HEK293 (cell line): Measurements from ENCODE around the gene RBM20.
A peak's percentile ranks its signal among the peaks of the same experiment; 100 is the strongest.

ENCODE experiments used
- CTCF ChIA-PET: fragments of 350-600 bp; formaldehyde crosslinking; extraction: SDS; loops from one replicate; lab custom pipeline; 2021; ENCODE audit warnings: antibody characterized with exemption; lab: Yijun Ruan, JAX
- POLR2A ChIA-PET: fragments of 300-600 bp; formaldehyde crosslinking; extraction: SDS; loops from one replicate; lab custom pipeline; 2020; ENCODE audit warnings: antibody characterized with exemption, inconsistent platforms; lab: Yijun Ruan, JAX
- H3K27ac ChIP-seq: fragments of 200-500 bp; sonication (Bioruptor generic); 2 replicates; pipeline ENCODE4 v1.5.1; 2014; ENCODE audit warnings: low read depth, low read length, control low read depth, inconsistent platforms; ENCODE audit errors: extremely low read depth
- H3K36me3 ChIP-seq, 2 experiments: fragments of 200-500 bp in 1 of 2; sonication (Bioruptor generic) in 1 of 2; 1 replicate in 1 of 2; 2 replicates in 1 of 2; pipeline ENCODE4 v1.5.1; 2014 to 2017; ENCODE audit warnings: inconsistent platforms in 2 of 2, low read length in 2 of 2; ENCODE audit not compliant: control insufficient read depth in 2 of 2, insufficient read depth in 1 of 2
- H3K4me1 ChIP-seq: fragments of 200-500 bp; sonication (Bioruptor generic); 2 replicates; pipeline ENCODE4 v1.5.1; 2014; ENCODE audit warnings: mild to moderate bottlenecking, low read length, inconsistent platforms; ENCODE audit not compliant: control insufficient read depth, insufficient read depth
- H3K4me3 ChIP-seq: 2 replicates; pipeline ENCODE4 v1.5.1; 2011; ENCODE audit warnings: low read depth, mild to moderate bottlenecking, control low read depth, low read length, moderate library complexity
- H3K9me3 ChIP-seq: fragments of 200-500 bp; sonication (Bioruptor generic); 2 replicates; pipeline ENCODE4 v1.5.1; 2014; ENCODE audit warnings: low read depth, low read length, inconsistent platforms; ENCODE audit not compliant: control insufficient read depth, insufficient read depth
- GLIS1 ChIP-seq: fragments of 450-650 bp; formaldehyde crosslinking; IDR thresholded peaks from 2 replicates; pipeline ENCODE4 v1.5.1; 2016; ENCODE audit warnings: missing biosample characterization, missing genetic modification characterization
- IKZF3 ChIP-seq: fragments of 450-650 bp; IDR thresholded peaks from 2 replicates; pipeline ENCODE4 v1.5.0; 2018; ENCODE audit warnings: missing biosample characterization, mild to moderate bottlenecking, missing genetic modification characterization, moderate library complexity
- PRDM1 ChIP-seq: fragments of 450-650 bp; formaldehyde crosslinking; IDR thresholded peaks from 2 replicates; pipeline ENCODE4; 2016; ENCODE audit warnings: missing biosample characterization, missing genetic modification characterization
- SP2 ChIP-seq: fragments of 450-650 bp; formaldehyde crosslinking; IDR thresholded peaks from 2 replicates; pipeline ENCODE4 v1.5.1; 2016; ENCODE audit warnings: missing biosample characterization, missing genetic modification characterization
- WT1 ChIP-seq: fragments of 450-650 bp; formaldehyde crosslinking; IDR thresholded peaks from 2 replicates; pipeline ENCODE4 v1.5.1; 2016; ENCODE audit warnings: missing biosample characterization, missing genetic modification characterization
- ZBTB48 ChIP-seq: fragments of 450-650 bp; formaldehyde crosslinking; IDR thresholded peaks from 2 replicates; pipeline ENCODE4 v1.5.1; 2016; ENCODE audit warnings: missing biosample characterization, missing genetic modification characterization
- ZBTB7A ChIP-seq: fragments of 450-650 bp; formaldehyde crosslinking; IDR thresholded peaks from 2 replicates; pipeline ENCODE4 v1.5.1; 2016; ENCODE audit warnings: low read depth, missing biosample characterization, missing genetic modification characterization
- ZNF121 ChIP-seq: fragments of 450-650 bp; formaldehyde crosslinking; IDR thresholded peaks from 2 replicates; pipeline ENCODE4 v1.5.1; 2016; ENCODE audit warnings: missing biosample characterization, missing genetic modification characterization
- ZNF155 ChIP-seq: fragments of 450-650 bp; formaldehyde crosslinking; IDR thresholded peaks from 2 replicates; pipeline ENCODE4 v1.5.1; 2016; ENCODE audit warnings: missing biosample characterization, missing genetic modification characterization
- ZNF366 ChIP-seq: fragments of 450-650 bp; formaldehyde crosslinking; conservative IDR thresholded peaks from 2 replicates; pipeline ENCODE4 v1.5.1; 2016; ENCODE audit warnings: missing biosample characterization, missing genetic modification characterization
- ZNF423 ChIP-seq: fragments of 450-650 bp; formaldehyde crosslinking; IDR thresholded peaks from 2 replicates; pipeline ENCODE4 v1.5.1; 2016; ENCODE audit warnings: missing biosample characterization, missing genetic modification characterization
- ZNF433 ChIP-seq: fragments of 450-650 bp; formaldehyde crosslinking; IDR thresholded peaks from 2 replicates; pipeline ENCODE4 v1.5.1; 2016; ENCODE audit warnings: missing biosample characterization, missing genetic modification characterization, low read depth
- ZNF549 ChIP-seq: fragments of 450-650 bp; IDR thresholded peaks from 2 replicates; pipeline ENCODE4 v1.5.1; 2018; ENCODE audit warnings: missing biosample characterization, missing genetic modification characterization, mild to moderate bottlenecking, inconsistent platforms, moderate library complexity
- ZNF561 ChIP-seq: fragments of 450-650 bp; IDR thresholded peaks from 2 replicates; pipeline ENCODE4 v1.5.1; 2018; ENCODE audit warnings: missing biosample characterization, missing genetic modification characterization, borderline replicate concordance
- ZNF629 ChIP-seq: fragments of 450-650 bp; formaldehyde crosslinking; IDR thresholded peaks from 2 replicates; pipeline ENCODE4 v1.5.1; 2017; ENCODE audit warnings: missing biosample characterization, missing genetic modification characterization
- ZNF660 ChIP-seq: fragments of 450-650 bp; IDR thresholded peaks from 2 replicates; pipeline ENCODE4 v1.5.1; 2018; ENCODE audit warnings: missing biosample characterization, mild to moderate bottlenecking, missing genetic modification characterization
- ZNF830 ChIP-seq: fragments of 450-650 bp; IDR thresholded peaks from 2 replicates; pipeline ENCODE4 v1.5.0; 2018; ENCODE audit warnings: missing biosample characterization, missing genetic modification characterization, low read depth, mild to moderate bottlenecking, moderate library complexity
- ZNF837 ChIP-seq: fragments of 450-650 bp; formaldehyde crosslinking; IDR thresholded peaks from 2 replicates; pipeline ENCODE4 v1.5.1; 2016; ENCODE audit warnings: missing biosample characterization, missing genetic modification characterization
- ZSCAN23 ChIP-seq: fragments of 450-650 bp; formaldehyde crosslinking; IDR thresholded peaks from 2 replicates; pipeline ENCODE4 v1.5.1; 2016; ENCODE audit warnings: missing biosample characterization, missing genetic modification characterization
- TF ChIP-seq, protein P1 (sequence below): fragments of 450-650 bp; formaldehyde crosslinking; IDR thresholded peaks from 2 replicates; pipeline ENCODE4 v1.5.1; 2017; ENCODE audit warnings: missing biosample characterization, missing genetic modification characterization
- TF ChIP-seq, protein P2 (sequence below): fragments of 450-650 bp; formaldehyde crosslinking; IDR thresholded peaks from 2 replicates; pipeline ENCODE4 v1.5.1; 2016; ENCODE audit warnings: missing biosample characterization, missing genetic modification characterization
- TF ChIP-seq, protein P3 (sequence below): fragments of 450-650 bp; formaldehyde crosslinking; IDR thresholded peaks from 2 replicates; pipeline ENCODE4 v1.5.1; 2017; ENCODE audit warnings: missing biosample characterization, missing genetic modification characterization
- TF ChIP-seq, protein P4 (sequence below): fragments of 450-650 bp; formaldehyde crosslinking; IDR thresholded peaks from 2 replicates; pipeline ENCODE4 v1.5.1; 2016; ENCODE audit warnings: missing biosample characterization, missing genetic modification characterization
- TF ChIP-seq, protein P5 (sequence below): sonication (generic); formaldehyde crosslinking; IDR thresholded peaks from 2 replicates; pipeline ENCODE4 v1.8.1; 2022; ENCODE audit warnings: mild to moderate bottlenecking, moderate library complexity, missing genetic modification reagents

RBM20 gene

DNA sequence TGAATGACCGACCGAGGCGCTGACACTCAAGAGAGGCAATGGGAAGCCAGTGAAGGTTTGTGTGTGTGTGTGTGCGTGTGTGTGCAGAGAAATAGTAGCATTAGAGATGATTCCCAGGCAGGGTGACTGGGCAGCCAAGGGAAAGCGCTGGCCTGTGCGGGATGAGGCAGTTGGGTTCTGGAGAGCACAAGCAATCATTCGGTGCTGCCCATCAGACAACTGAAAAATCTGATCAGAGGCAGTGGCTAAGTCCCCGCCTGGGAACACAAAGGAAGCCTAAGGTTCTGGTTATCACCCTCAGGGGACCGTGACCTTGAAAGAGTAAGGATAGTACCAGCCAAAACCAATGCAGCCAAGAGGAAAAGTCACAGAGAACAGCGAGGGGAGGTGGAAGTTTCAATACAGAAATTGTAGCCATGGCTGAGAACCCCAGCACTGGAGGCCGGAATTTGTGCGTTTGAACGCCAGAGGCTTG is 226.7 kb downstream of the RBM20 start:
- Histone ChIP-seq H3K9me3 (no peaks in the 10 kb centered on the region), H3K36me3 (peaks cover under 1 to 3% of the 10 kb centered on the region in 2 experiments; a peak in 2 of 3 replicates)
- TF ChIP-seq ZNF629 (no peak), ZNF121 (tag by site-specific recombination) (no peak)
- TF ChIP-seq, protein P1, sequence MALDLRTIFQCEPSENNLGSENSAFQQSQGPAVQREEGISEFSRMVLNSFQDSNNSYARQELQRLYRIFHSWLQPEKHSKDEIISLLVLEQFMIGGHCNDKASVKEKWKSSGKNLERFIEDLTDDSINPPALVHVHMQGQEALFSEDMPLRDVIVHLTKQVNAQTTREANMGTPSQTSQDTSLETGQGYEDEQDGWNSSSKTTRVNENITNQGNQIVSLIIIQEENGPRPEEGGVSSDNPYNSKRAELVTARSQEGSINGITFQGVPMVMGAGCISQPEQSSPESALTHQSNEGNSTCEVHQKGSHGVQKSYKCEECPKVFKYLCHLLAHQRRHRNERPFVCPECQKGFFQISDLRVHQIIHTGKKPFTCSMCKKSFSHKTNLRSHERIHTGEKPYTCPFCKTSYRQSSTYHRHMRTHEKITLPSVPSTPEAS, result peak; percentile 76
- TF ChIP-seq, all 188 proteins: peak for 1
- ChIA-PET CTCF (interaction anchor here (0.7 kb wide), 1 partner anchor 33 kb away, joined by 3 read pairs; no protein-coding TSS in a partner anchor), POLR2A (interaction anchor here (1.2 to 1.3 kb wide), 5 partner anchors 13 to 68 kb away, joined by 3 to 26 read pairs (median 12); partner anchors contain the start of genes BBIP1 and SHOC2)
- Histone ChIP-seq H3K4me3 (no peak overlapping the region), H3K27ac (peak overlapping the region; percentile 84; the same call in 1 of the 2 replicates), H3K4me1 (peaks cover 17% of the 10 kb centered on the region)

DNA sequence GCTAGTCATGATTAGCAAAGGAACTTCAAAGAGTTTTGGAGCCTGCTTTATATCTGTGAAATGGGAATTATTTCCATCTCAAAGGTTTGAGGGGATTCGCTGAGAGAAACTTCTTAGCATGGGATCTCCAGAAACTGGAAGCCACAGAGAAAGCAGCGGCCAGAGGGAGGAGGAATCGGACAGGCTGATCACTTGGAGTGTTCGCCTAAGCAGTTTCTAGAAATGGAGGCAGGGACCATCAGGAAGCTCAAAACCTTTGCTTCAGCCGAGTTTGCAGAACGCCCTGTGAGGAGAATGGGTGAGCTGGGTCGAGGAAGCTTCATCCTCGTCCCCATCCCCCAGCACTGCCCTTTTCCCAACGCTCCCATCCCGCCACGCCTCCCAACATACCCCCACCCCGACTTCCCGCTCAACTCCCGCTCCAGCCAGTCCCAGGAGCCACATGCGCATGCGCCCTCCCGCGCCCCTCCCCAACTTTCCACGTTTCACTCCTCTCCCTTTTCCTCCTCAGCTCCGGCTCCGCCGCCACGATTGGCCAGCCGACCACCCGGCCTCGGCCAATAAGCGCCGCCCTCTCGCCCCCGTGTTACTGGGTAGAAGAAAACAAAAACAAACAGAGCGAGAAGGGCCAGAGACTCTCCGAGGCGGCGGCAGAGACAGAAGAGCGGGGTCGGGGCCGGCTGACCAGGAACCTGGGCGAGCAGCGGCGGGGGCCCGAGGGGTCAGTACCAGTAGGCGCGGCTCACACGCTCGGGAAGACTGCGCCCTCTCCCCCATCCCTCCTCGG is 227.4 kb downstream of the RBM20 start, which contains the start of gene PDCD4:
TSS of gene PDCD4 (plus strand) at position 631 of the 787 bp plus-strand sequence. CDS start 4,100 bp downstream, outside the sequence.
- peak within 1 kb of the TSS; percentile 84 for H3K27ac ChIP-seq
- peaks cover 15% of the 10 kb centered on the region for H3K4me1 ChIP-seq
- H3K9me3 ChIP-seq, result no peaks in the 10 kb centered on the region
- CTCF ChIA-PET, result interaction anchor here (0.7 to 1.0 kb wide), 3 partner anchors 14 to 24 kb away, joined by 3 to 5 read pairs (median 3); no protein-coding TSS in a partner anchor
- POLR2A ChIA-PET, result interaction anchor here (0.6 to 1.3 kb wide), 11 partner anchors 9 to 264 kb away, joined by 3 to 26 read pairs (median 5); partner anchors contain the start of genes BBIP1 and SHOC2
- peak within 1 kb of the TSS; percentile 84 for H3K4me3 ChIP-seq
- peaks cover 6 to 9% of the 10 kb centered on the region in 2 experiments for H3K36me3 ChIP-seq
- TF ChIP-seq WT1 (tag by site-specific recombination), result peak; percentile 69
- peak; percentile 44 for TF ChIP-seq GLIS1 (tag by site-specific recombination)
- no peak for TF ChIP-seq ZNF433 (tag by site-specific recombination)
- no peak for TF ChIP-seq ZNF830 (tag by site-specific recombination)
- TF ChIP-seq PRDM1 (tag by site-specific recombination), result peak; percentile 96
- TF ChIP-seq, protein P2, sequence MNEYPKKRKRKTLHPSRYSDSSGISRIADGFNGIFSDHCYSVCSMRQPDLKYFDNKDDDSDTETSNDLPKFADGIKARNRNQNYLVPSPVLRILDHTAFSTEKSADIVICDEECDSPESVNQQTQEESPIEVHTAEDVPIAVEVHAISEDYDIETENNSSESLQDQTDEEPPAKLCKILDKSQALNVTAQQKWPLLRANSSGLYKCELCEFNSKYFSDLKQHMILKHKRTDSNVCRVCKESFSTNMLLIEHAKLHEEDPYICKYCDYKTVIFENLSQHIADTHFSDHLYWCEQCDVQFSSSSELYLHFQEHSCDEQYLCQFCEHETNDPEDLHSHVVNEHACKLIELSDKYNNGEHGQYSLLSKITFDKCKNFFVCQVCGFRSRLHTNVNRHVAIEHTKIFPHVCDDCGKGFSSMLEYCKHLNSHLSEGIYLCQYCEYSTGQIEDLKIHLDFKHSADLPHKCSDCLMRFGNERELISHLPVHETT (tag by site-specific recombination), result peak; percentile 46; the same call in 1 of the 2 replicates
- TF ChIP-seq ZNF423 (tag by site-specific recombination), result no peak
- peak; percentile 35 for TF ChIP-seq ZNF660 (tag by site-specific recombination)
- 0 out of 2 replicates have a peak, but pooled peaks have one; percentile 40 for TF ChIP-seq ZBTB7A (tag by site-specific recombination)
- no peak for TF ChIP-seq ZNF837 (tag by site-specific recombination)
- peak; percentile 91 for TF ChIP-seq ZBTB48
- TF ChIP-seq, protein P3, sequence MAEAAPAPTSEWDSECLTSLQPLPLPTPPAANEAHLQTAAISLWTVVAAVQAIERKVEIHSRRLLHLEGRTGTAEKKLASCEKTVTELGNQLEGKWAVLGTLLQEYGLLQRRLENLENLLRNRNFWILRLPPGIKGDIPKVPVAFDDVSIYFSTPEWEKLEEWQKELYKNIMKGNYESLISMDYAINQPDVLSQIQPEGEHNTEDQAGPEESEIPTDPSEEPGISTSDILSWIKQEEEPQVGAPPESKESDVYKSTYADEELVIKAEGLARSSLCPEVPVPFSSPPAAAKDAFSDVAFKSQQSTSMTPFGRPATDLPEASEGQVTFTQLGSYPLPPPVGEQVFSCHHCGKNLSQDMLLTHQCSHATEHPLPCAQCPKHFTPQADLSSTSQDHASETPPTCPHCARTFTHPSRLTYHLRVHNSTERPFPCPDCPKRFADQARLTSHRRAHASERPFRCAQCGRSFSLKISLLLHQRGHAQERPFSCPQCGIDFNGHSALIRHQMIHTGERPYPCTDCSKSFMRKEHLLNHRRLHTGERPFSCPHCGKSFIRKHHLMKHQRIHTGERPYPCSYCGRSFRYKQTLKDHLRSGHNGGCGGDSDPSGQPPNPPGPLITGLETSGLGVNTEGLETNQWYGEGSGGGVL, result peak; percentile 98
- TF ChIP-seq ZNF366 (tag by site-specific recombination), result peak; percentile 100
- TF ChIP-seq ZSCAN23 (tag by site-specific recombination), result no peak
- no peak for TF ChIP-seq ZNF155 (tag by site-specific recombination)
- TF ChIP-seq, protein P4, sequence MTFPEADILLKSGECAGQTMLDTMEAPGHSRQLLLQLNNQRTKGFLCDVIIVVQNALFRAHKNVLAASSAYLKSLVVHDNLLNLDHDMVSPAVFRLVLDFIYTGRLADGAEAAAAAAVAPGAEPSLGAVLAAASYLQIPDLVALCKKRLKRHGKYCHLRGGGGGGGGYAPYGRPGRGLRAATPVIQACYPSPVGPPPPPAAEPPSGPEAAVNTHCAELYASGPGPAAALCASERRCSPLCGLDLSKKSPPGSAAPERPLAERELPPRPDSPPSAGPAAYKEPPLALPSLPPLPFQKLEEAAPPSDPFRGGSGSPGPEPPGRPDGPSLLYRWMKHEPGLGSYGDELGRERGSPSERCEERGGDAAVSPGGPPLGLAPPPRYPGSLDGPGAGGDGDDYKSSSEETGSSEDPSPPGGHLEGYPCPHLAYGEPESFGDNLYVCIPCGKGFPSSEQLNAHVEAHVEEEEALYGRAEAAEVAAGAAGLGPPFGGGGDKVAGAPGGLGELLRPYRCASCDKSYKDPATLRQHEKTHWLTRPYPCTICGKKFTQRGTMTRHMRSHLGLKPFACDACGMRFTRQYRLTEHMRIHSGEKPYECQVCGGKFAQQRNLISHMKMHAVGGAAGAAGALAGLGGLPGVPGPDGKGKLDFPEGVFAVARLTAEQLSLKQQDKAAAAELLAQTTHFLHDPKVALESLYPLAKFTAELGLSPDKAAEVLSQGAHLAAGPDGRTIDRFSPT (tag by site-specific recombination), result no peak
- no peak for TF ChIP-seq ZNF549 (tag by site-specific recombination)
- TF ChIP-seq, protein P5, sequence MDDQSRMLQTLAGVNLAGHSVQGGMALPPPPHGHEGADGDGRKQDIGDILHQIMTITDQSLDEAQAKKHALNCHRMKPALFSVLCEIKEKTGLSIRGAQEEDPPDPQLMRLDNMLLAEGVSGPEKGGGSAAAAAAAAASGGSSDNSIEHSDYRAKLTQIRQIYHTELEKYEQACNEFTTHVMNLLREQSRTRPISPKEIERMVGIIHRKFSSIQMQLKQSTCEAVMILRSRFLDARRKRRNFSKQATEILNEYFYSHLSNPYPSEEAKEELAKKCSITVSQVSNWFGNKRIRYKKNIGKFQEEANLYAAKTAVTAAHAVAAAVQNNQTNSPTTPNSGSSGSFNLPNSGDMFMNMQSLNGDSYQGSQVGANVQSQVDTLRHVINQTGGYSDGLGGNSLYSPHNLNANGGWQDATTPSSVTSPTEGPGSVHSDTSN (CRISPR knock-in tag), result no peak
- TF ChIP-seq ZNF561 (tag by site-specific recombination), result 0 out of 2 replicates have a peak, but pooled peaks have one; percentile 20
- peak; percentile 93 for TF ChIP-seq SP2 (tag by site-specific recombination)
- peak; percentile 100 for TF ChIP-seq IKZF3
